NCI-H774 (cell line): ENCODE results near the gene FBXL4.

Source experiments
- DNase-seq: peaks from one replicate; lab custom pipeline; 2025; lab: John Stamatoyannopoulos, UW

The FBXL4 gene

DNA sequence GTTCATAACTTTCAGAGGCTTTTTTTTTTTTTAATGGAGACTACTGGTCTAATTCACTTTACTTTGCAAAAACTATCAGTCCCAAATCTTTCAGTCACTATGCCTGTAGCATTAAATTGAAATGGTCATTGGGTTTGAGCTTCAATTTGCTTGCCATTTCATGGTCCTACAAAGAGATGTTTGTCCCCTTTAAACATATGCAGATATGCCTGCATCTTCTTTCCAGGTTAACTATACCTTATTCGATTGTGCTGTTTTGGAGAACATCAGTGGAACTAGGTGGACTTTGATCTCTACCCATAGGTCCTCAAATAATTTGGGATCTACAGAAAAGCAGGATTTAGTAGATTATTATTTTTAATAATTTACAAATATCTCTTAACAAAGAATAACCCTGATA, 108.8 kb downstream of the FBXL4 start:
- DNase-seq: no peak

DNA sequence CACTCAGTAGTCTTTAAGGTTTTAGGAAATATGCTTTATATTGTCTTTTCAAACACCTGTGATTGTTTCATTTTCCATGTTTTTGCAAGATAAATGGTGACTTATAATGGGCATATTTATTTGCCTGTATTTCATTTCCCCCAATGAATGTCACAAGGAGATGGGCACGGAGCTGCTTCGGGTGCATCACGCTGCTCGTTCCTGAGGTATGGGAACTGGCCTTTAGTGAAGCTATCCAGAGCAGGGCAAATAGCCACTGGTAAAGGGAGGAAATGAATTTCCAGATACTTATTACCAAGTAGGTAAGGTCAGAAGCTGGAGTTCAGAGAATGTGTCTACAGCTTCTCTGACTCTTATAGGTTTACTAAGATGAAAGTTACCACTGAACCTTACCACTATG, 109.7 kb downstream of the FBXL4 start:
- DNase-seq: no peak

- DNase-seq: no peak
Observed at GRCh38 chr6:98836962-98837944, 110.5 kb downstream of the FBXL4 start.

GRCh38 chr6:98836025-98836961, 111.5 kb downstream of the FBXL4 start:
- DNase-seq: peak; percentile 54

GRCh38 chr6:98835149-98836024, 112.4 kb downstream of the FBXL4 start:
- peak; percentile 54 for DNase-seq

DNA sequence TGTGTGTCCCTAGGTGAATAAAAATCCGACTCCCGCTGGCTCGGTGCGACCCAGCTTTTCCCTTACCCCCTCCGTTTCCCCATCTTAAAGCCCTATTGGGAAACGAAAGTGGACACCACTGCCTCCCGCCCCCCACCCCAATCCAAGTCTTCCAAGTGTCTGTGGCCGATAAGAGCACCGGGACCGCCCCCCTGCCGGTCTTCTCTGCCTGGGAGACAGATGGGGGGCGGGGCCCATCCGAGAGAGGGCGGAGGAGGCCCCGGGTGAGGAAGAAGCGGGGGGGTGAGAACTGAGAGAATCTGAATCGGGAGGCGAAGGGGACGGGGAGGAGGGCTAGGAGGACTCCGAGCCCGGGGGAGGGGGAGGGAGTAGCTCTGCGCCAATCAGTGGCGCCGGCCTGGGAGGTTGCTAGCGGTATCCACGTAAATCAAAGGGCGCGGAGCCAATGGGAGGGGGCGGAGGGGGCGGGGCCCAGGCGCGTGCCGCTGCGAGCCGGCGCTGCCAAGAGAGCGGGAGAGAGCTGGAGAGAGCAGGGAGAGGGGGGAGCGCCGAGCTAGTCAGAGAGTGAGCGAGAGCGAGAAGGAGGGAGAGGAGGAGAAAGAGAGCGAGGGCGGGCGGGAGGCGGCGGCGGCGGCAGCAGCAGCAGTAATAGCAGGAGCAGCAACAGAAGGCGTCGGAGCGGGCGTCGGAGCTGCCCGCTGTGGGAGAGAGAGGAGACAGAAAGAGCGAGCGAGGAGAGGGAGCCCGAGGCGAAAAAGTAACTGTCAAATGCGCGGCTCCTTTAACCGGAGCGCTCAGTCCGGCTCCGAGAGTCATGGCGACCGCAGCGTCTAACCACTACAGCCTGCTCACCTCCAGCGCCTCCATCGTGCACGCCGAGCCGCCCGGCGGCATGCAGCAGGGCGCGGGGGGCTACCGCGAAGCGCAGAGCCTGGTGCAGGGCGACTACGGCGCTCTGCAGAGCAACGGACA, 113.4 kb downstream of the FBXL4 start, which contains the start of gene POU3F2:
POU3F2 (plus strand) TSS at position 515 of the 972 bp plus-strand sequence; CDS start at position 815, 300 bp downstream.
- DNase-seq: peak; percentile 99

DNA sequence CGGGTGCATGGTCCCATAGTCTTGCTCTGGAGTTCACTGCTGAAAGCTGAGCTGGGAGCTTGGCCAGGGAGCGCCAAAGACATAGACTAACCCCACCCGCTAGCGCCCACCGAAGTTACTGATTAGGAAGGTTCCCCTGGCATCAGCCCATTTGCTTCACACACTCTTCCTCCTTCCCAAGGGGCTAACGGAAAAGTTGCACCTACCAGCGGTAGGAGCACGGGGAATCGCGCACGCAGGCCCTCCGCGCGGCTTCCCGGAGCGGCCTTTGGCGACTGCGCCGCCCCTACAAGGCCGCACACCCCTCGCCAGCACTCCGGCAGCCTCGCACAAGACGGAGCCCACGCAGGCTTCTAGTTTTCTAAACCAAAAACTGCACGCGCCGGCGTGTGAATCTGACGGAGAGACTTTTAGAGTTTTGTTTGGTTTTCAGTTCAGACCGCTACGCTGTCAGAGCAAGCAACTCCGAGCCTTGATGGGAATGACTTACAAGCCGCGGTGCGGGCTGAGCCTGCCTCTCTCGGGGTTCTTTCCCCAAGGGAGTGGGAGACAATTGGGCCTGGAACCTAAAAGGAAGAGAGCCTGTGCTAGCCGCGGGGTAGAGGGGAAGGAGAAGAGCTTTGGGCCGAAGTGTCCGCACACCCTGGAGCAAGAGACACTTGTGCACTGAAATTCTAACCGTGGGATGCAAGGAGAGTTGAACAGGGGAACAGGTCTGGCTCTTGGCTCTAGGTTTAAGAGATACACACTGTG, 114.3 kb downstream of the FBXL4 start:
- peak; percentile 59 for DNase-seq

GRCh38 chr6:98833057-98833306, 114.8 kb downstream of the FBXL4 start:
- DNase-seq: peak; percentile 45

- peak; percentile 36 for DNase-seq
Observed at GRCh38 chr6:98832284-98833056, 115.3 kb downstream of the FBXL4 start.

DNA sequence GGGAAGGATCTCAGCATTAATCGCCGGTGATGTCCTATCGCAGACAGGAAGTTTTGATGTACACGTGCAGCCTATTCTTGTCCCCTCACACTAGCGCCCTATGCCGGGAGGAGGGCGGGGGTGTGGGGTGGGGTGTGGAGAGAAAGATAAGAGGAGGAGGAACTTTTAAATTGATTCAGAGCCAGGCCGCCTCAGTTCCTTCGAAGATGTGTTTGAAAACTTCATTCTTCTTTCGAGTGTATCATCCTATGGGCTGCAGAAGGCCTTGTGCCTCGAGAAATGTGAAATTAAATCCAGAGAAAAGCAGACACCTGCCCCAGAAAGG, 115.8 kb downstream of the FBXL4 start:
- no peak for DNase-seq

GRCh38 chr6:98831057-98831958, 116.4 kb downstream of the FBXL4 start:
- DNase-seq: peak; percentile 82

DNA sequence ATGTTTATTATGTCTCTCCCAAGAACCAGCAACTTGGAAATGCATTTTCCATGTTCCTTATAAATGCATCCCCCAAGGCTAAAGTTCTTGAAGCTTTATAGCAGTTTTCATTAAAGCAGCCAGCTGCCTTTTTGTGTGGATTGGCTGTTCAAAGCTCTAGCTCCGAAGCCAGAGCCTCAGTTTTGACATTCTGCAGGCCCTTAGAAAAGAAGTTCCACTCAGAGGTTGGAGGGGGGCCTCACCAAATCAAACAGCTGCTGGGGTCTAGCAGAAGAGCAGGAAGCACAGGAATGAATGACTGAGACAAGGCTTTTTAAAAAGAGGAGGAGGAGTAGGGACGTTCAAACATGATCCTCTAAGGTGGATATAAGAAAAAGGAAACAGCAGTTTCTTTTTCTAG, 117.6 kb downstream of the FBXL4 start:
- no peak for DNase-seq

DNA sequence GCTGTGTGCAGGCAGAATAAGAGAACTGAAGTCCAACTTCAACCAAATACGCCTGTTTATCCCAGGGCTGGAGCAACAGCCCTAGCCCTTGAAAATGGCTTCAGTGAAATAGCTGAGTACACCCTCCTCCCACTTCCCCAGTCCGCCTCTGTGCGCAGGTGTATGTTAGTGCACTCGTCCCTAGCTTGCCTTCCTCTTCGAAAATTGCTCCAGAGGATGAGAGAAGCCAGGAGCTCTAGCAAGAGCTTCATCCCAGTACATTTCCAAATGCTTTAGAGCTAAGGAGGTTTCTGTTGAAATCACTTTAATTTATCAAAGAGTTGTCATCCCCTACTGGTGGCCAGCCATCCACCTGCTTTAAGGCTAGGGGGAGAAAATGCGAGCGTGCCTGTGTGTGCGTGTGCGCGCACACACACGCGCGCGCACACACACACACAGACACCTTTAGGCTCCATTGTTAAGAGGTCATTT, 118.8 kb downstream of the FBXL4 start:
- peak; percentile 91 for DNase-seq

DNA sequence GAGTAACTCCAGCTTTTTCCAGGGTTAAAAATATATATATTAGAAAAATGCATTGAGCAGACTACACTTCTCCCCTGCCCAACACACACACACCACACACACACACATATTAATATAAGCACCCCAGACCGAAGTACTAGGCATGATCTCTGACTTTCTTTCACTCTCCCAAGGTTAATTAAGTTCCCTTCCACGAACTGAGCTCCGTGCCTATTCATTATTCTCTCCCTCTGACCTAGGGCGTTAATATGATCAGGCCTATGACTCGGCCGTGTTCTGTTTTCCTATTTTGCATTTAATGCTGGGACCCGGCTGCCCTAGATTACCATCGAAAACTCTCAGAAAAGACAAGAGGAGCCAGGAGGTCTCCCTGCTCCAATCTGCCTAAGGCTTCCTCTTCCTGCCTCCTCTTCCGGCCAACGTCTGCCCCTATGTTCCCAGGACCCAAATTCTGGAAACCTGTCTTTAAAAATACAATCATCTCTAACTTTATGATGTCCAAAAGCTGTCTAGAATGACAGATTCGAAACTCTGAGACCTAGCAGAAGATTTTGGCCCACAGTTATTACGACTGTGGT, 119.4 kb downstream of the FBXL4 start:
- no peak for DNase-seq

DNA sequence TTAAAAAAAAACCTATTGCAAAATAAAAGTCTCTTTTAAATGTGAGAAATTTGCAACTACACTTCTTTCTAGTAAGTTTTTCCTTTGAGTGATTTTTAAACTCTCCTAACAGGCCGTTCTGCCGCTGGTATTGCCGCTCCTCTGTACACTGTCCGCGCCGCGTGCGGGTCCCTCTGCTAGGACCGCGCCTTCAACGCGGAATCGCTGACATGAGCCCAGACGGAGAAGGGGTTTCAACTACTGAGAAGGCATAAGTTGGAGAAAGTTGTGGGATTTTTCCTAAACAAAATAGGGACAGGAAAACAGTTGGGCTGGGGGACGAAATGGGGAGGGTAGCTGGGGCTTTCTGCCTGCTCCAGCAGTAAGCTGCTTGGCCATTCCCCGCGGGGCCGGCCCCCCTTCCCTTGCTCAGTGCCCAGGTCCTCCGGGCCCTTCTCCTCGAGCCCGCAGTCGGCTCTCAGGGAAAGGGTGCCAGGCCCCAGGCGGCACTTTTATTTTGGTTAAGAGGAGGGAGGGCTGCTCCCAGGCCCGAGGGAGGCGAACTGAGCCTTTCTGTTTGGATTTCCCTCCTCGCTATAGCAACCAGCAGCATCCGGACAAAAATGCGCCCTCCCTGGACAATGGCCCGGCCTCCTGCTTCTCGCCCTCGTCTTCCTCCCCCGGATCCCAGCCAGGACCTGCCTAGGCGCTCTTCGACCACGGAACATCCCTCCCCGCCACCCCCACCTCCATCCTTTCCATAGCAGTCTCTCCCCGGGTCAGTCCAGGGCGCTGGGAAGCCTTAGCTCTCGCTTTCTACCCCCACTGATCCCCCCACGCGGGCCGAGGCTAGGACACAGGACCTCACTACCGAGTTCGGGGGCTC, 120.2 kb downstream of the FBXL4 start:
- DNase-seq: peak; percentile 37

GRCh38 chr6:98825600-98826230, 122.0 kb downstream of the FBXL4 start:
- no peak for DNase-seq
